HG03469 (cell line): ENCODE data around the gene VAMP3.
"Not testable (repeated sequence)": the region's sequence is repeated elsewhere in the genome, so short reads cannot be mapped to it uniquely, and the experiment has no call there.

Experiments
- ATAC-seq: cut with Tn5 transposase; IDR thresholded peaks from one replicate; pipeline ENCODE4 v1.9.1; 2021; ENCODE audit warnings: mild to moderate bottlenecking, moderate library complexity, moderate number of reproducible peaks; ENCODE audit not compliant: unreplicated experiment

The VAMP3 gene

DNA sequence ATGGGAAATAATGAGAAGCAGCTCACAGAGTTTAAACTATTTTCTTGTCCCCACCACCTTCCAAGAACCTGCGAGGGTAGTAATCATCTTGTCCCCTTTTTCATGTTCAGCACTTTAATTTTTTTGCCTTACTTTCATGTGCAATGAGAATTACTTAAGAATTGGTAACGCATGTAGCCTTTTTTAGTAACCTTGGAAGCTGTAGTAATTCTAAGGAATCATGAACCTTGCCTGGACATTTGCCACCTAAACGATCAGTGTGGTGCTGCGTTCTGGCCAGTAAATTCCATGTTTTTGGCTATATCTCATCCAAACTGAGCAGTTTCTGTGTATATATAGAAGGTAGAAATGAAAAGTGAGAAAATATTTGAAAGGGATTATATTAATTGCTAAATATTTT lies 3.9 kb upstream of the VAMP3 start:
- ATAC-seq, result no peak

DNA sequence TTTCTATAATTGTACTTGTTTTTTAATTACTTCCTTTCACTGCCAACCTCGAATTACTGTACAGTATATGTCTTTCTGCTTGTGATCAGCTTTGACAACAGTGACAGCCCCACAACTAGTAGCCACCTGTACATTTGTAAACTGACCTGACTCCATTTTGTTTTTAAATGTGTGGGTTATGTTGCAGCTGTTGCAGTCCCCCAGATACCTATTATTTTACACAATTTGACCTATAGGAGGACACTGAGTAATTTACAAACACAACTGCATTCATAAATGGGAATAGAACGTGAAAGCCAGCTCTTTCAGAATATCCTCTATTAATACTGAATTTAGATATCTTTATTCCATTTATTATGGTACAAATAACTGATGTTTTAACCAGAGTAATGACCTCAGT lies 2.5 kb upstream of the VAMP3 start:
- ATAC-seq, result no peak

DNA sequence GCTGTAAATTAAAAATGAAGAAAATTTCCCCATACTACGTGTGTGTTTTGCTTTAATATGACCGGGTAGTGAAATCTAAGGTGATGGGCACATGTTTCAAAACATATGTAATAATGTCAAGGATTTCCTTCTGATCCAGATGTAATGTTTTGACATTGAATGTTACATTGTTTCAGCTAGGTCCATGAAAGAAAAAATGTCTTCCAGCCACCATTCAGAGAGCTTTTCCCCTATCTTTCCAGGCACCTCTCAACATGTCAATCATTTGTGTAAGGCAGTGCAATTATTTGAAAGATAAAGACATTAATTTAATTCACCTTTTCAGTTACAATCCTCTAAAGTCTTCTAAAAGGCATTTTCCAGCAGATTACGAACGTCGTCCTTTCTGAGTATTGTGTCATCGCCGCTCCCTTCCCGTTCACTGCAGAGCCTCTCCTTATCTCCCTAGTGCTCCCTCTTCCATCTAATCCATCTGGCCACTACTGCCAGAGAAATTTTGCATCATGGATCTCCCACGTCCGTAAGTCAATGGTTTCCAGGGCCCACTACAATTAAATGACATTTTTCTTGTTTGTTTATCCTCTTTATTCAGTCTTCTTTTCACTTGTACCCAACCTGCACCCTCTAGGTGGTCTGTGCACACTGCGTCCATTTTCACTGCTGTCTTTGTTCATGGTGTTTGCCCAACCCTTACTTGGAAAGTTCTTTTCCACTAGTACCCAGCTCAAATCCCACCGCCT lies 1.3 kb upstream of the VAMP3 start:
- no peak for ATAC-seq

DNA sequence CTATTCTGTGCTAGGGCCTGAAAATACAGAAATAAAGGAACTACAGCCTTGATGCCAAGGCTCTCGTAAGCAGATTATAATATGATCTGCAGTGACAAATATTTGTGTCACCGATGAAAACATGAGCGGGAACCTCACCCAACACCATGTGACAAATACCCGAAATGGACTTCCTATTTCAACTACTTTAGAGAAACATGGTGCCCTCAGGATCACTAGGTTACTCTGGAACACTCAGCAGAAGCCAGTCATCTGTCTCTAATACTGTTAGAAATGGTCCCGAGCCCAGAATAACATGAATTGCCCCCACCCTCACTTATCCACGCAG lies 463 bp upstream of the VAMP3 start:
- ATAC-seq, result no peak

DNA sequence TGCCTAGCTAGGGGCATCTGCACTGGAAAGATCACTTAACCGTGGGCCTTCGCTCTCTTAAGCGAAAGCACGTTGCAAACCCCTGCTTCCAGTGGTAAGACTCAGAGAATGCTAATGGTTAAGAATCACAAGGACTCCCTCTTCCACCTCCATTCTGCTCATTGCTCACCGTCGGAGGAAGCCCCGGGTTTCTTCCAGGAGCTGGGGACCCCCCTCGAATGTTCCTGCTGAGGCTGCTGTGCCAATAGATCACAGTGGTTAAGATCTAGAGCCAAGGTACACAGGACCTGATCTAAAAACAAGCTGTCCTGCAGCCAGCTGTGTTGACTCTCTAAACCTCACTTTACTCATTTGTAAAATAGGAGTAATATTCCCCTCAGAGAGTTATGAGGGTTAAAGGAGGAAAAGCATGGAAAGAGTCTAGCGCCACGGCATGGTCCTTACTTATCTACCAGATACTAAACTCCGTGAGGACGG lies 765 bp downstream of the VAMP3 start:
- ATAC-seq, result no peak

DNA sequence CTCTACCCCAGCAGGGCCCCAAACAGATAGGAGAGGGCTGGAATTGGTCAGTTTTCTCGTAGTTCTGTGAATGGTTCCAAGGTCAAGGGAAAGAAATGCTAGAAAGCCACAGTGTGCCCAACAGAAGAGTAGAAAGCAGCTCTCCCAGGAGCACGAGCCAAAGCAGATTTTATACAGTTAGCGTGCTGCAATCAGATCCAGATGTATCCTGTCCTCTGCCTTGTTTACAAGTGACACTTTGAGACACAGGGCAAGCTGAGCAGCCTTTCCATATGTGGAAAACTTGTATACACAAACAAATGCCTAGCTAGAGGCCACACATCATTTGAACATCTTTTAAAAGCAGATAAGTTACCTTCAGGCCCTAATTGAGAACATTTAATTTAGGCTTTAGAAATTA lies 6.5 kb downstream of the VAMP3 start:
- no peak for ATAC-seq

DNA sequence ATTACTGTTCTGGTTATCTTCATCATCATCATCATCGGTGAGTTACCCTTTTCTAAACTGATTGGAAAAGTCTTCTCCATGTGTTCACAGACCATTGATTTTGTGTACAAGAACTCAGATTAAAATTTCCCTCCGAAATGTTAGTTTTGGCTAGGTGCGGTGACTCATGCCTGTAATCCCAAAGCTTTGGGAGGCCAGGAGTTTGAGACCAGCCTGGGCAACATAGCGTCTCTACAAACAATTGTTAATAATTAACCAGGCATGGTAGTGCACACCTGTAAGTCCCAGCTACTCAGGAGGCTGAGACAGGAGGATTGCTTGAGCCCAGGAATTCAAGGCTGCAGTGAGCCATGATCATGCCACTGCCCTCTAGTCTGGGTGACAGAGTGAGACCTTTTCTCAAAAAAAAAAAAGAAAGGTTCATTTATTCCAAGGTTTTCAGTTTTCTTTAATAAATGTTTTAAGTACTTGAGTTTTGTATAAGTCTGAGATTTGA lies 7.1 kb downstream of the VAMP3 start:
- no peak for ATAC-seq

DNA sequence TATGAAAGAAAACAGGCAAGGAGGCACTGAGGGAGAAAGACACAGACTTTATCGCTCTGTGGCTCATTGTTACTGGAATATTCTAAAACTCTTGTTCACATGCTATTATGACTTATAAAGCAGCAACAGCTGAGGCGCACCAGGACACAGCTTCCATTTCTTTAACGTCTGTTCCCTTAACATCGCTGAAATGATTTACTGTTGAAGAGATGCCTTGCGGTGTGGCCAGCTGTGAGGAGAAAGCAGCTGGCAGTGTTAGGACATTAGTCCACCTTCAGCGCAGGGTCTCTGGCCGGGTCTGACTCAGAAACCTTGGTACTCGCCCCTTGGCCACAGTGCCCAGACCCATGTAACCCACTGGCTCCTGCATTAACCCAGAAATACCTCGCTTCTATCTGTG lies 9.9 kb downstream of the VAMP3 start:
- no peak for ATAC-seq

DNA sequence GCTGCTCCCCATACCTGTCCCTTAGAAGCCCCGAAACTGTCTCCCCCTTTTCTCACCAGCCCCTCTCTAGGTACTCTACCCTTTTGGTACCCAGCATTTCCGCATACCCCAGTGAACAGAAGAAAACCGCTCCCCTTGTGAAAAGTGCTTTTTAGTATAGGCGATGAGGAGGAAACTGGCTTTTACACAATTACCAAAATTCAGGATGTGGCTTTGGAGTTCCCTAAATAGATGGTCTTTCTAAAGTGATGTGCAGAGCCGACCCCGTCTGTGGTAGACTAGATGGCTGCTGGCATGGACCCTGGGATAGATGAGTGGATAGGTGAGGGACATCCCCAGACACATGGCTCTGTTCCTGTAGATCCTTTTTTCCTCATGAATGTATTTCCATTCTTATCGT lies 10.4 kb downstream of the VAMP3 start:
- ATAC-seq, result no peak

DNA sequence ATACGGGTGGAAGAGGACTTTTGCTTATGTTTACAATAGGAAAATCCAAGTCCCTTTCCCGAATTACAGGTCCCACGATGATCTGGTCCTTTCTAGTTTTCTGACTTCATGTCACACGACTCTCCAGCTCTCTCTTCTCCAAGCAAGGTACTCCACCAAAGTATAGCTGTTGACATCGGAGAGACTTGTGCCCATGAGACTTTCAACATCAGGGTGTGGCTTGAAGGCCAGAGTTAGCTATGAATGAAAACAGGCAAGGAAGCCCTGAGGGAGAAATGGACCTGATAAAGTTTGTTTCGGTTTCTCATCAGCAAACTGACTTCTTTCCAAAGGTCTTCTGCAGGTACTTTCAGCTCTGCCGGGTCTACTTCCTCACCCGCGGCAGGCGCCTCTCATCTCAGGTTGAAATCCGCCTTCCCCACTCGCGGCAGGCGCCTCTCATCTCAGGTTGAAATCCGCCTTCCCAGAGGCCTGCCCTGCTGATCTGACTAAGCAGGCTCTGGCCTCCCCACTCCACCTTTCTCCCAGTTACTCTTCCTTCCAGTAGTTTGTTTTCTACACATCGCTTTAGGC lies 10.9 kb downstream of the VAMP3 start:
- no peak for ATAC-seq

DNA sequence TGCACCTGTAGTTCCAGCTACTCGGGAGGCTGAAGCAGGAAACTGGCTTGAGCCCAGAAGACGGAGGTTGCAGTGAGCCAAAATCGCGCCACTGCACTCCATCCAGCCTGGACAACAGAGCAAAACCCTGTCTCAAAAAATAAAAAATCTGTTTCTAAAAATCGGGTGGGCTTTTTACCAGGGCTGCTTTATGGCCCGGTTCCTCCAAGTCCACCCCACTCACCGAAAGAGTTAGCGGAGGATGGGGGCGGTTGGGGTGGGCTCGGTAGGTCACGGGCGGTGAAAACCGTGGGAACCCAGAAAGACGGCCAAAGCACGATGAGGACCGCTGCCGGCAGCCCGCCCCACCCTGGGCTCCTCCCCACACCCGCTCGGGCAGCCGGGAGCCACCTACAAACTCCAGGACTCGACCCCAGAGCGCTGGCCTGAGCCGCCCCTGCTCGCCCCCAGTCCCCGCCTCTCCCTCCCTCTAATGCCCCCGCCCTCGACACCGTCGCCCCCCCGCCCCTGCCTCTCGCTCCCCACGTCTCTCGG lies 12.1 kb downstream of the VAMP3 start:
- no peak for ATAC-seq

DNA sequence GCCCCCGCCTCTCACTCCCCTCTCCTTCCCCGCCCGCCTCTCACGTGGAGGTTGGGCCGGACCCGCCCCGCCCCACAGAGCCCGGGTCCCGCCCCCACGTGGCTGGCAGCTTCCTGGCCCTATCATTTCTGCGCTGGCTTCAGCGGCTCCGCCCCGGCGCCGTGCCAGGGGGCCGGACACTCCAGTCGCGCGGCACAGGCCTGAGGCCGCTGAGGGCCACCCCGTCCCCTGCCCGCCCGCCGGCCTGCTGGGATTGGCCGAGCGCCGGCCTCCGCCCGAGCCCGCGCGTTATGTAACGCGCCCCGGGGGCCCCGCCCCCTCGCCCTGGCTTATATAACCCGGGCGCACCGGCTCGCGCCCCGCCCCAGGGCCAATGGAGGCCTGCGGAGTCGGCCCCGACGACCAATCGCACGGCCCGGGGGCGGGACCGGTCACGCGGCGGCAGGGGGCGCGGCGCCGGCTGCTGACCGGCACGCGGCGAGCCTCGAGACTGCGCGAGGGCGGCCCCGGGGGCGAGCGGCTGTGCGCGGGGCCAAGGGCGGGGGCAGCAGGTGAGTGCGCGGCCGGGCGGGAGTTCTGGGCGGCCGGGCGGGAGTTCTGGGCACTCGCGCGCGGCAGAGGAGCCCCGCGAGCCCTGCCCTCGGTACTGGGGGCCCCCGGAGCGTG lies 12.9 kb downstream of the VAMP3 start, which contains the start of gene PER3:
TSS of gene PER3 (plus strand) at position 466 of the 666 bp plus-strand sequence. CDS start 587 bp downstream, outside the sequence.
- ATAC-seq, result peak; percentile 79

DNA sequence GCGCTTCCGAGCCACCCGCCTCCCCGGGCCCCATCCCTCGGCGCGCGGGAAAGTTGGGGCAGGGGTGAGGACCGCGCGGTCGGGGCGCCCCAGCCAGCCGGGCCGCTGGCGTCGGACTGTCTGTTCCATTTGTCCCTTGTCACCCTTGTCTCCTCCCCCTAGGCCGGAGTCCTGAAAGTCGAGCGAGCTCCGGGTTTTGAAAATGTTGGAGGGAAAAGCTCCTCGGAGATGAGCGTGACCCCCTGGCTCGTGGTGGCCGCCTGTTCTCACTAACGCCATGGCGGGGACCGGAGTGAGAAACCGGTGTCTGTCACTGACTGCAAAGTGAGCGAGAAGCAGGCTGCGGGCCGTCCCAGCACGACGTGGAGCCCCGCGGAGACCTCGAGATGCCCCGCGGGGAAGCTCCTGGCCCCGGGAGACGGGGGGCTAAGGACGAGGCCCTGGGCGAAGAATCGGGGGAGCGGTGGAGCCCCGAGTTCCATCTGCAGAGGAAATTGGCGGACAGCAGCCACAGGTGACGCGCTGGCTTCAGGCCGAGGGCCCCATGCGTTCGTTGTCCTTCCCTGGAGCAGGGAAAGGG lies 13.5 kb downstream of the VAMP3 start:
- no peak for ATAC-seq

DNA sequence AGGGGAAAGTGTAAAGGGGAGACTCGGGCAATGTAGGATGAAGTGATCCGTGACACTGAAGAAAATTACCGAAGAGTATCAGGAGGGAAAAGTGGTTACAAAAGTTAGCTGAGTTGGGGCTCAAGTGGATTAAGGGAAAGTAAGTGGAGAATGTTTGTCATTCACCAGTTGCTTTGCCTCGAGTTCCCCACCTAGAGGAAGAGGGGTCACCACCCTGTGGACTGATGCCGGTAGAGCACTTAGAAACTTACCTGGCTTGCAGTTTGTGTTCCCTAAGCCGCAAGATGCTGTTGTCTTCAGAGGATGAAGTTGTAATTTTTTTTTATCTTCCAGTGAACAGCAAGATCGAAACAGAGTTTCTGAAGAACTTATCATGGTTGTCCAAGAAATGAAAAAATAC lies 14.0 kb downstream of the VAMP3 start:
- ATAC-seq, result no peak

DNA sequence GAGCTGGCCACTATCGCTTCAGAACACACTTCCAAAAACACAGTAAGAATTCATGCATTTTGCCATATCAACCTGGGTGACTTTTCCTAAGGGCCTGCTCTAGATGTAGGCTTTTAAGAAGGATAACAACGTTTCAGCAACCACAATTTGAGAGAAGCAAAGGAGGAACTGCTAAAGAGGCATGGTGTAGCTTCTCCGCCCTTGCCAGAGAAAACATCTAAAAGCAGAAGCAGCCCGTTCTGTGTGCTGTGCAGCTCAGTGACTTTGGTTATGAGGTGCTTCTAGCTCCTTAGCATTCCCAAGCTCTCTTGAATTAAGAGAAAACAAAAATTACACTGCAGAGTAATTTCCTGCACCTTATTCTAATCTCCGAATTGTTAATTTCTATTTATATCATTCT lies 15.7 kb downstream of the VAMP3 start:
- ATAC-seq, result no peak

DNA sequence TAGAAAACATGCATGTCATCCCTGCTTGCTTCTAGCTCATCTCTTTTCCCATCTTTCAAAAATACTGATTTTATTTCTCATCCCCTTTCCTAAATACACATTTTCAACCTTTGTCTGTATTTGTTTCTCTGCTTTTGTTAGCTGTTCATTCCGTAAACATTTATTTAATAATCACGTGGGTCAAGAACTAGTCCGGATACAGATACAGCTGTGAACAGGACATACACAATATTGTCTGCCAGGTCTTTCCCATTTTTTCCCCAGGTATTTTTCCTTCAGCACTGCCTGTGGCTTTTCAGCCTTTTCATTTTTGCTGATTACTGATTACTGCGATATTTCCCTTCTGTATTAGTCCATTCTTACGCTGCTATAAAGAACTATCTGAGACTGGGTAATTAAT lies 18.7 kb downstream of the VAMP3 start:
- no peak for ATAC-seq

DNA sequence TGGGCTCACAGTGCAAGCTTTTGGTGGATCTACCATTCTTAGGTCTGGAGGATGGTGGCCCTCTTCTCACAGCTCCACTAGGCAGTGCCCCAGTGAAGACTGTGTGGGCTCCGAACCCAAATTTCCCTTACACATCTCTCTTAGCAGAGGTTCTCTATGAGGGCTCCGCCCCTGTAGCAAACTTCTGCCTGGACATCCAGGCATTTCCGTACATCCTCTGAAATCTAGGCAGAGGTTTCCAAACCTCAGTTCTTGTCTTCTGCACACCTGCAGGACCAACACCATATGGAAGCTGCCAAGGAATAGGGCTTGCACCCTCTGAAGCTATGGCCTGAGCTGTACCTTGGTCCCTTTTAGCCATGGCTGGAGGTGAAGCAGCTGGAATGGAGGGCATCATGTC lies 19.9 kb downstream of the VAMP3 start:
- not testable (repeated sequence) for ATAC-seq

DNA sequence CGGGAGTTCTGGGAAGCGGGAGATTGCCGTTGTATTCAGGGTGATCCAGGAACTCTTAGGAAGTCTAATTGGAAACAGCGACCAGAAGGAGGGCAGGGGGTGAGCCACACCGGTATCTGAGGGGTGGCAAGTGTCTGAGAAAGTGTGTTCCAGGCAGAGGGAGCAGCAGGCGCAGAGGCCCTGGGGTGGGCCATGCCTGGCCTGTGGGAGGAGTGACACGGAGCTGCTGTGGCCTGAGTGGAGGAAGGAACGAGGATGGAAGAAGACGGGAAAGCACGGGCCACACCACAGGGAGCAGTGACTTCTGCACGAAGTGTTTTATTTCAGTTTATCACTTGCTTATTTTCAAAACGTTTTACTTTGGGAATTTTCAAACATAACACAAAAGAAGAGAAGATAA lies 24.3 kb downstream of the VAMP3 start:
- ATAC-seq, result no peak

DNA sequence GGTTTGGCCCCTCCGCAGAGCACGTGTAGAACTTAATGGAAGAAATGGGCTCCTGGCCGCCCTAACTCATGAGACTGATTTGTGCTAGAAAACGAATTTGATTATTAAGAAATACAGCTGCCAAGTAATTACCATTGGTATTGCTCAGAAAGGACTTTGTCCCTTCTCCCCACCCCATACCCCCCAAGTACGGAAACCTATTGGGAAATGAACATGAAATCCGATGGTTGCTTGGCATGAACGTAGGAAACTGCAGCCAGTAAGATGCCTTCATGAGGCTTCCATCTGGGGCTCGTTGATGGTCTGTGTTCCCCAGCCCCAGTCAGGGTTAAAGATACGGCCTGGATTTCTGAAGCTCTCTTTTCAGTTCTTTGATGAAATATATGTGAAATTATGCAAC lies 34.4 kb downstream of the VAMP3 start:
- ATAC-seq, result no peak

DNA sequence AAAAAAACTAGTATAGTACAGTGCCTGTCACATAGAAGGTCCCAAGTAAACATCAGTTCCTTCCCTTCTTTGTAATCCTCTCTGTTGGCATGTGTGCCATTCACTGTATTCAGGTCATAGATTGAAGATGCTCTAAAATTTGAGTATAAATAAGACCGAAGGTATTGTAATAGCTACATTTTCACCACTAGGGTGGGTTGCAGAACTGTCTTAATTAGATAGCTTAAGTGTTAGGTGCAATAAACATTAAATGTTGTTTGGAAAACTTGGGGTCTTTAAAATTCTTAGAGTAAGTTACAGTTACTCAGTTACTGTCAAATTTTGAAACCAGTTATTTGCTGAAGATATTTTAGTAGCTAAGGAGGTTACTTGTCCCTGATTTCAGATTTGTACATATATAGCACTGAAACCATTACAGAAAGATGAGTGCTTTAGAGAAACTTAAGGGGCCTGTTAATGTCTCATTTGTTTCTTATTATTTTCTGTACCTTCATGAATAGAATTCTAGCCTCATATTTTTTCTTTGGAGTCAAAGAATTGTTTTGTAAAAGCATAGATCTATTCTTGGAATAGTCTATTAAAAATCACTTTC lies 37.3 kb downstream of the VAMP3 start:
- ATAC-seq, result no peak

DNA sequence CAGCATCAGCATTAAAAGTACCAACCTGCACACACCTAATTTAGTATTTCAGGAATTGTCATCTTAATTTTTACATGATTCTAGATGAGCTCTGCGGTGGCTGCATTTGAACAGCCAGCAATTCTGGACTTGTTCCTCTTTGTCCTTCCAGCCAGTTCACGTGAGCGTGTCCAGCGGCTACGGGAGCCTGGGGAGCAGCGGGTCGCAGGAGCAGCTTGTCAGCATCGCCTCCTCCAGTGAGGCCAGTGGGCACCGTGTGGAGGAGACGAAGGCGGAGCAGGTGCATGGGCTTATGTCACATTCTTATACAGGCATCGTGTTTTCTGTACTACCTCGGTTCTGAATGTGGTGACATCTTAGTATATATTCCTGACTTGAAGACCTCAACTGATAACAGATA lies 38.6 kb downstream of the VAMP3 start:
- no peak for ATAC-seq
